Nucleus accumbens (tissue), 56 donors: ENCODE results near the gene TLCD3B.

Experiments used
- DNase-seq, 56 donors: peaks; one replicate each; lab custom pipeline; 2025; lab: John Stamatoyannopoulos, UW

The TLCD3B gene

DNA sequence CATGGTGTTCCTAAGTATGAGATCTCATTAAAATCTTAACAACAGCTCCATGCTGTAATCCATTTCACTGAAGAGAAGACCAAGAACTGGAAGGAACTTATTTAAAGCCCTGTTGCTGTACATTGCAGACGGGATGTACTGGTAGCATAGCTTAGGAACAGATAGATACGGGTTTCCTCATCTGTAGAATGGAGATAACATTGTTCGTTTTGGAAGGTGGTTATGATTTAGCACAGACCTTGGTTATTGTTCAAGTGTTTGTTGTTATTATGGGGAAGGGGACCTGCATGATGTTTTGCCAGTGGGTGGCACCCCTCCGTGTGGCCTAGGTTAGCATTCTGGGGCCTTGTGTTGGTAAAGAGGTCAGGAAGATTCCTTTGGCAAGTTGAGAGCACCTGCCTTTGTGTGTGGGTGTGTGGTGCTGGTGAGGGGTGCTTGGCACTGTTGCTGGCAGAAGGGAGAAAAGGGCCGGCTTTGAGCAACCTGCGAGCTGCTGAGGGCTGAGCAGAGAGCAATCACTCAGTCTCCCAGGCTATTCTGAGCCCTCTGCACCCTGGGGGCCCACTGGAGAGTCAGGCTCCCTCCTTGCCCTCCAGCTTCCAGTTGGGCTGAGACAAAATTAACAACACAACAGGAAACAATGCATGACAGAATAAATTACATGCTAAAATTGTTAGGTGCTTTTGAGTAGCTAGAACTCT lies 55.1 kb downstream of the TLCD3B start:
- DNase-seq: peak in 1 of 56 donors; percentile 8

DNA sequence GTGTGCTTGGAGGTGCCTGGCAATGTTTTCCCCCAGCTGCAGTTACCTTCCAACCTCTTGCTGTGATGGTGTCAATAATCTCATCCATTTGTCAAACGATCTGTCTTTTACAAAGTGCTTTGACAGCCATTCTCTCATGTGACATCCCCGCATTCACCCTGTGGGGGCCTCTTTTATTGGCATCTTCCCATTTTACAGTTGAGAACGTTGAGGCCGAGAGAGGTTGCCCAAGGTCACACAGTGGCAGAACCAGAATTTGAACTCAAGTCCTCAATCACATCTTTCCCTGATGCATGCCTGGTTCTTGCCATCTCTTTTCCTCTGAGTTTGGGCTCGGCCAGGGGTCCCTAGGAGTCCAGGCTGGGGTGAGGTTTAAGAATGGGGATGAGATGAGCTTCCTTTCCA lies 55.9 kb downstream of the TLCD3B start:
- no peak for DNase-seq
